Activated CD4-positive, CD25-positive, alpha-beta regulatory T cell (primary cell): ENCODE results near the gene PHF21A.
"Not testable (repeated sequence)": the region's sequence is repeated elsewhere in the genome, so short reads cannot be mapped to it uniquely, and the experiment has no call there.

Source experiments
- DNase-seq, 4 experiments: peaks; one replicate each; lab custom pipeline; 2025; lab: John Stamatoyannopoulos, UW

PHF21A gene

GRCh38 chr11:46120346-46121300, 631 bp downstream of the PHF21A start:
- DNase-seq = peak in 1 of 4 experiments; percentile 13

- peak in 3 of 4 experiments; percentile 12 to 20 (median 13) for DNase-seq
Measured at GRCh38 chr11:46119352-46120216, 1.7 kb downstream of the PHF21A start.

- no peak for DNase-seq
Measured at GRCh38 chr11:46118702-46119351, 2.4 kb downstream of the PHF21A start.

- DNase-seq = no peak
Measured at GRCh38 chr11:46117842-46118241, 3.4 kb downstream of the PHF21A start.

GRCh38 chr11:46116712-46117037, 4.6 kb downstream of the PHF21A start:
- not testable (repeated sequence) for DNase-seq

- DNase-seq = no peak
Measured at GRCh38 chr11:46116007-46116711, 5.1 kb downstream of the PHF21A start.

GRCh38 chr11:46114961-46115360, 6.3 kb downstream of the PHF21A start:
- no peak for DNase-seq

- no peak for DNase-seq
Measured at GRCh38 chr11:46114378-46114777, 6.9 kb downstream of the PHF21A start.

- DNase-seq = peak in 1 of 4 experiments; percentile 1
Measured at GRCh38 chr11:46112961-46113607, 8.2 kb downstream of the PHF21A start.

GRCh38 chr11:46108751-46109150, 12.5 kb downstream of the PHF21A start:
- DNase-seq = no peak

- no peak for DNase-seq
Measured at GRCh38 chr11:46107780-46108179, 13.5 kb downstream of the PHF21A start.

GRCh38 chr11:46107408-46107718, 13.9 kb downstream of the PHF21A start:
- DNase-seq = no peak

GRCh38 chr11:46106530-46107407, 14.5 kb downstream of the PHF21A start:
- DNase-seq = no peak

- DNase-seq = no peak
Measured at GRCh38 chr11:46105926-46106325, 15.3 kb downstream of the PHF21A start.

- DNase-seq = no peak
Measured at GRCh38 chr11:46105134-46105628, 16.1 kb downstream of the PHF21A start.

- DNase-seq = no peak
Measured at GRCh38 chr11:46102843-46103242, 18.4 kb downstream of the PHF21A start.

- no peak for DNase-seq
Measured at GRCh38 chr11:46100670-46101069, 20.6 kb downstream of the PHF21A start.

- no peak for DNase-seq
Measured at GRCh38 chr11:46099963-46100316, 21.3 kb downstream of the PHF21A start.

- DNase-seq = no peak
Measured at GRCh38 chr11:46090375-46090774, 30.9 kb downstream of the PHF21A start.

- no peak for DNase-seq
Measured at GRCh38 chr11:46079662-46080061, 41.6 kb downstream of the PHF21A start.
